ENCODE data around the gene TPCN1.

- TF ChIP-seq CTCF (conservative IDR thresholded peaks at IDR 0.05 in 1 of 2, IDR thresholded peaks at IDR 0.05 in 1 of 2; ENCODE audit: low read depth in 1 of 2, low read length in 2 of 2) (no peak), EZH2 (IDR thresholded peaks at IDR 0.05; ENCODE audit: low read length, missing control alignments) (no peak)
Measured at GRCh38 chr12:113297621-113298471, 76.6 kb downstream of the TPCN1 start.
